Stimulated activated CD8-positive, alpha-beta memory T cell treated with anti-CD3 and anti-CD28 coated beads, Interleukin-12 subunit alpha, Interleukin-12 subunit beta, amount 100 ng/mL, for 24 hours (primary cell): ENCODE results near the gene PDZD8.
A peak's percentile ranks its signal among the peaks of the same experiment; 100 is the strongest.

ENCODE experiments used
- DNase-seq: peaks from one replicate; pipeline ENCODE4 v3.0.0-alpha.2; 2020; ENCODE audit errors: extremely low read depth

Gene PDZD8, protein sequence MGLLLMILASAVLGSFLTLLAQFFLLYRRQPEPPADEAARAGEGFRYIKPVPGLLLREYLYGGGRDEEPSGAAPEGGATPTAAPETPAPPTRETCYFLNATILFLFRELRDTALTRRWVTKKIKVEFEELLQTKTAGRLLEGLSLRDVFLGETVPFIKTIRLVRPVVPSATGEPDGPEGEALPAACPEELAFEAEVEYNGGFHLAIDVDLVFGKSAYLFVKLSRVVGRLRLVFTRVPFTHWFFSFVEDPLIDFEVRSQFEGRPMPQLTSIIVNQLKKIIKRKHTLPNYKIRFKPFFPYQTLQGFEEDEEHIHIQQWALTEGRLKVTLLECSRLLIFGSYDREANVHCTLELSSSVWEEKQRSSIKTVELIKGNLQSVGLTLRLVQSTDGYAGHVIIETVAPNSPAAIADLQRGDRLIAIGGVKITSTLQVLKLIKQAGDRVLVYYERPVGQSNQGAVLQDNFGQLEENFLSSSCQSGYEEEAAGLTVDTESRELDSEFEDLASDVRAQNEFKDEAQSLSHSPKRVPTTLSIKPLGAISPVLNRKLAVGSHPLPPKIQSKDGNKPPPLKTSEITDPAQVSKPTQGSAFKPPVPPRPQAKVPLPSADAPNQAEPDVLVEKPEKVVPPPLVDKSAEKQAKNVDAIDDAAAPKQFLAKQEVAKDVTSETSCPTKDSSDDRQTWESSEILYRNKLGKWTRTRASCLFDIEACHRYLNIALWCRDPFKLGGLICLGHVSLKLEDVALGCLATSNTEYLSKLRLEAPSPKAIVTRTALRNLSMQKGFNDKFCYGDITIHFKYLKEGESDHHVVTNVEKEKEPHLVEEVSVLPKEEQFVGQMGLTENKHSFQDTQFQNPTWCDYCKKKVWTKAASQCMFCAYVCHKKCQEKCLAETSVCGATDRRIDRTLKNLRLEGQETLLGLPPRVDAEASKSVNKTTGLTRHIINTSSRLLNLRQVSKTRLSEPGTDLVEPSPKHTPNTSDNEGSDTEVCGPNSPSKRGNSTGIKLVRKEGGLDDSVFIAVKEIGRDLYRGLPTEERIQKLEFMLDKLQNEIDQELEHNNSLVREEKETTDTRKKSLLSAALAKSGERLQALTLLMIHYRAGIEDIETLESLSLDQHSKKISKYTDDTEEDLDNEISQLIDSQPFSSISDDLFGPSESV

DNA sequence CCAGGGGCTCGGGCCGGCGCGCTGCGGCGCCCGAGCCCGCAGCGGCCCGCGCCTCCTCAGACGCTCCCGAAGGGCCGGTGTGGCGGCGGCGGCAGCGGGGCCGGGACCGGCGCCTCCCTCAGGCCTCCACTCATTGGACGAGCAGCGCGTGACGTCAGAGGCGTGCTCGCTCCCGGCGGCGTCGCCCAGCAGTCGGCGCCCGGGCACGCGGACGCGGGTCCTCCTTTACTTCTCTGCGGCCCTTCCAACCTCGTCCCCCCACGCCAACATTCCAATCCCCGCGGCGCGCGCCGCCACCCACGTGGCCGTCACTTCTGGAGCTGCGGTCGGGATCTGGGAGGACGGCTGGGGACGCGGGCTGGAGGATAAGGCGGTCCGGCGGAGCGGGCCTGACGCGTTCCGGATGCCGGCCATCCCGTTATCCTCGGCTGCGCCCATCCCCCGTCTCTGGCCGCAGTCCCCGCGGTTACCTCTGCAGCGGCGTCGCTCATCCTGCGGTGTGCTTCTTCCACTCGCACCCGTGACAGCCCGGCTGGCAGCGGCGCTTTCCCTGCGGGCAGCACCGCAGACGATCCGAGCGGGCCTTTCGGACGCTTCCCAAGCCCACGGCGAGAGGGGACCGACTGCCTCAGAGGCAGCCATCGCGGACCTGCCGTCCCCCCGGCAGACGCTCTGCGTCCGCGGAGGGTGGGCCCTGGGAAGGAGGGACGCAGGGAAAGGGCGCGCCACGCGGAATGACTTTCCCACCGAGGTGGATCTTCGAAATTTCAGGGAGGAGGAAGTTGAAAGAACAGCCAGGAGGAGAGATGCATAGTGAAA is at the start of gene PDZD8:
Gene PDZD8 (minus strand): TSS at position 81 of the 819 bp plus-strand sequence. CDS start 213 bp downstream, outside the sequence.
- DNase-seq: peak; percentile 77

DNA sequence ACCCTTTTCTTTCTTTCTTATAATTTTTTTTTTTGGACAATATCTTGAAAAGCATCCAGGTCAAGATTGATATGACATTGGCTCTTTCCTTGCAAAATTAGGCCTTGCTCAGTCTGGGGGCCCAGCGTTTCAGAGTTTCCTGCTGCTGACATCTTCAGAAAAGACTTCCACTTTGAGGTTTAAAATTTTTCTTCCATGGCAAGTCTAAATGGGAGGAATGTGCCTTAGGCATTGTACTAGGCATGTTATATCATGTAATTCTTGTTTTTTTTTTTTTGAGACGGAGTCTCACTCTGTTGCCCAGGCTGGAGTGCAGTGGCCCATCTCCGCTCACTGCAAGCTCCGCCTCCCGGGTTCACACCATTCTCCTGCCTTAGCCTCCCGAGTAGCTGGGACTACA is 48.9 kb upstream of the PDZD8 start:
- no peak for DNase-seq

DNA sequence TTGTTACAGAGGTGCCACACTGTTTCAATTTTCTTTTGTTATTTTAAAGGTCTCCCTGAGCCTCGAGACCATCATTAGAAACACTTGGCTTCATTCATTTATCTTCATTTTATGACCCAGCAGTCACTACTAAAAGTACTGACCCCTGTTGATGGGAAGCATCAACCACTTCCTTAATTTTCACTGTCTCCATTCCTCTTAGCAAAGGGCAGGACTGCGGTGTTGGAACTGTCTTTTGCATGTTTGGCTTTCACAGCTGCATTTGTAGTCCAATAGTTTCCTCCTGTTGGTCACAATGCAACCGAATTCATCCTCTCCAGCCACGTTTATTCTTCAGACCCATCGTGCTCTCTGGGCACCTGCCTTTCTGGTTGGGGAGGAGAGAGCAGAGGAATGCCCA is 46.7 kb upstream of the PDZD8 start:
- DNase-seq: no peak

DNA sequence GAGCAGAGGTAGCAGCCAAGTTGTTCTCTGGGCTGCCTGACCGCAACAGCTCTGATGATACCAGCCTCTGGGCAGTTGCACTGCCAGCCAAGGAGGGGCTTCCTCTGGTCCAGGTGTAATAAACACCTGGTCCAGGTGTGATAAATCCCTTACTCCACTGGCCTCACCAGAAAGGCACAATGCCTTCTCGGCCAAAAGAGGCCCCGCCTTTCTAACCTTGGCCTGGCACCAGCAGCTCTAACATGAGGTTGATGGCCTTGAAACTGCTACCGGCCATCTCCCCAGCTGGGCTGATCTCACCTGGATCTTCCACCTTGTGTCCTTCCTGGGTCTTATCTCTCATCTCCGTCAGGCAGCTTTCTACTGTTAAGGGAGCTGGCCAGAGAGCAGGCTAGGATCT is 45.5 kb upstream of the PDZD8 start:
- no peak for DNase-seq

DNA sequence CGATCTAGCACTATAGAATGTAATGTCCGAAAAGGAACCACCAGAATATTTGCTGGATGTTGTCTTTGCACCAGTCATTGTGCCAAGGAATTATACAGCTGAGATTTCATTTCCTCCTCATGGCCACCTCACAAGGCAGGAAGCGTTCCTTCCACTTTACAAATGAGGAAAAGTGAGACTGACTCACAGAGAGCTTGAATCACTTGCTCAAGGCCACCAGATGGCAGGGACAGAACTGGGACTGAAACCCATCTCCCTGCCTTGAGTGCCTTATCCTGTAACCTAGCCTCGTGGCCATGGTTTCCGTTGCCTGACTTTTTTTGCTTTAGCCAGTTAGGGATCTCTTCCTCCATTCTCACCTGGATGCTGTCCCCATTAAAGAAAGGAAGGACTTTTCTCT is 44.7 kb upstream of the PDZD8 start:
- no peak for DNase-seq

DNA sequence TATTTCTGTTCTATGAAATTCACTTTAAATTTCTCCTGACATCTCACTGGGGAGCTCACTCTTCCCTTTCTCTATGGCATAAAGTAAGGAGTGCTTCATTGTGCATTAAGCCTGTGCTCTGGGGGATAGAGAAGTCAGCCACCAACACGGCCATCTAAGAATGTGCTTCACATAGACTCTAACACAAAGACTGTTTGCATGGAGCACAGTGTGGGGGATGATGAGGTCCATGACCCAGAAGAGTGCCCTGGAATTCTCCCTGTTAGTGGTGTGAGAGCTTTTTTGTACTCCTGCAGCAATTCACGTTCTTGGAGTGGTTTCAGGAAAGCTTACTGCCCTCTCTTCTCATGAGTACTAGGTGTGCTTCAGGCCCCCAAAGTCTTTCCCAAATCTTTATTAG is 43.9 kb upstream of the PDZD8 start:
- DNase-seq: no peak

DNA sequence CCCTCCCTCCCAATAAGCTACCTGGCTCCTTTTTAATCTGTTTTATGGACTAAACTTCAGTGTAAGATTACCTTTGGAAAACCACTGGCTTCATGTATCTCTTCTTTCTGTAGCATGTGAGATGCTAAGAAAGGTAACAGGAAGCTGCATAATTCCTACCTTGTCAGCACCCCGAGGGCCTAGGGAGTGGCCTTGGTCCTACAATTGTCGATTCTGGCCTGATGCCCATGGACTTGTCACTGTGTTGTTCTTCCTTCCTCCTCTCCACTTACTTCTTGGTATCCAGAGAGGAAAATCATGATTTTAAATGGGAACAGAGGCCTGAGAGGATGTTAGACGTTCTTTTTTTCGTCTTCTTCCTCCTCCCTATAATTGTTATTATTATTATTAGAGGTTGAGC is 42.9 kb upstream of the PDZD8 start:
- DNase-seq: no peak

DNA sequence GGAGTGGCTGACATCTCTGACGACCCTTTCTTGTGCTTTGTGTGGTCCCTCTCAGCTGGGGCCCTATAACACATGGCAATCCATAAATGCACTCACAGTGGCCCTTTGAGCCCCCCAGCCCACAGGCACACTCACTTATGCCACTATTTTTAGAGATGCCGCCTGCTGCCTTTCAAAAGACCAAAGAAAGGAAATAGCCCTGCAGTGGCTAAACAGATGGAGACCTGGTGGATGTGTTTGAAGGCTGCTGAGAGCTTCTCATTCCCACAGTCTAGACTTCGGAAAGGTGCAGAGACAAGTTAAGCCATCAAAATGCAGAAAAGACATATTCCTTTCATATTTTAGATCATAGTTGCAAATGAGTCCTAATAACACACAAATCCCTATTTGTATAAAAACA is 42.0 kb upstream of the PDZD8 start:
- DNase-seq: no peak

DNA sequence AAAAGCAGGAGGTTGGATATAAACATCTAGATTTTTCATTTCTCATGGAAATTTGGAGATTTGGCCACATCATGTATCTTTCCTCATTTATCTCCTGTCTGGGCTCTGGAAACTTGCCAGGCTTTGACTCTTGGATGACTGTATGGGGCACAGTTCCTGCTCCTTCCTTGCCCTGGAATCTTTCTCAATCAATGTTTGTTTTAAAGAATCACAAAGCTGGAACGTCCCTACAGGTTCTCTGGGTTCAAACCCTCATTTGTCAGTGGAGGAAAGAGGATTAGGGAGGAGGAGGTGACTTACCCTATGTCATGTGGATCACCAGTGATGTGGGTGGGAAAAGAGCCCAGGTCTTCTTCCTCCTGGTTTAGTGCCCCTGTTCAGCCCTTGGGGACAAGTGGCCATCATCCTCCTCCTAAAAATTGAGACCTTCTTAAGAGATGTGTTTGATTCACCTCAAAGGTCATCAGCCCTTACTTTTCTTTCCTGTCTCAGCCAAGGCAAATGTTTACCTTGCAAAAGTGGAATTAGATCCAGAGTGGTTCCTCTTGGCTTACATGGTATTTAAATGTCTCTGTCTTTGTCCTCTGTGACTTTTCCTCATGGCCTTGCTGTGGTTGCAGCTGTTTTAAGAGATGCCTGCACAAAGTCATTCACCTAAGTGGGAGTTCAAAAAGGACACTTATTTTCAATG is 38.8 kb upstream of the PDZD8 start:
- DNase-seq: no peak

DNA sequence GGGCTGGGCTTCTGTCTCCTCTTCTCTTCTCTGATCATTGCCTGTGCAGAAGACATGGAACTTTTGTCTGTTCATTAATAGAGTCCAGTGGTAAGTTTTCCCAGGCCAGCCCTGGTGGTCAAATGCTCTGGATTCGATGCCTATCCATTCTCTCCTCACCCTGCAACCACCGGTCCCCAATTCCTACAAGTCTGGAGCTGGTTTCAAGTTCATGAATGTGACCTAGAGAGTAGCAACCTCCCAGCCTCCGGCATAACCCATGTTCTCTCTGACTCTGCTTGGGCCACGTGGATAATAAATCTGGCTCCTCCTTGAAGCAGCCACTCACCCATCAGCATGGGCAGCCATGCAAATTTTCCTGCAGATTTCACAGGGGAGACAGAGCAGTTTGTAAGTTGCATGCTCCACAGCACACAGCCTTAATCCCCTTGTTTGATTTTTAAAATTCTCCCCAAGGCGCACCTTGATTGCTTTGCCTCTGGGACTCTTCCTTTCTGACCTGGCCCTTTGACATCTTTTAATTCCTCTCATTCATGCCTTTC is 37.3 kb upstream of the PDZD8 start:
- no peak for DNase-seq

DNA sequence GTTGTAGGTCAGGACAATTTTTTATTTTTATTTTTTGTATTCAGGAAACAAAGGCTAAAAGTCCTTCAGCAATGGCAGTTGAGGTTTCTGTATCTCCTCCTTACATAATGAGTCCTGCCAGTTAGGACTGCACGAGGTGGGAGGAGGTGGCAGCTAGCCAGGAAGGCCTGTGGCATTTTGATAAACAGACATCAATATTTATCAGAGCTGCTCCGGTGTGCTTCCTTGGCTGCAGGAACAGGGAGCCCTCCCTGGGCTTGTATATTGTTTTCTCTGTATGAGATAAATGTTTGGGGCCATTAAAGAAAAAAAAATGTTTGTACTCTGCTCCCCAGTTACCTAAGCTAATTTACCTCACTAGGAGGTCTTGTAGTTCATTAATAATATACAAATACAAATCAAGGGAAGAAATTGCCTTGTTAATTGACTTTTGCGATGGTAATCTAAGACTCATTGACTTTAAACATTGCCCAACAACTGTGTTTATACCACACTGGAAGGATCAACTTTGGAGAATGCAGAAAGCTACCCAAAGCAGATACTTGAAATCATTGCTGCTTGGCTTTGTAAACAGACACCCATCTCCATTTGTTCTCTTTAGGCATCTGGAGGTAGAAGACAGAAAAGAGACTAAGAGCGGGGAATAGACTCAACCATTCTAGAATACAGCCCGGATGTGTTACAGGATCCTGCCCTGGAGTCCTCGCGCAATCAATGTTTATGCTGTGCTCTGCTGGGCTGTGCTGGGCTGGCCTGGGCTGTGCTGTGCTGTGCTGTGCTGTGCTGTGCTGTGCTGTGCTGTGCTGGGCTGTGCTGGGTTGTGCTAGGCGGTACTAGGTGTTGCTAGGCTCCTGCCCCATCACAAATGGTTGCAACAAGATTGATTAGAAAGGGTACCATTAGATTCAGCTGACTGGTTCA is 36.5 kb upstream of the PDZD8 start:
- no peak for DNase-seq

DNA sequence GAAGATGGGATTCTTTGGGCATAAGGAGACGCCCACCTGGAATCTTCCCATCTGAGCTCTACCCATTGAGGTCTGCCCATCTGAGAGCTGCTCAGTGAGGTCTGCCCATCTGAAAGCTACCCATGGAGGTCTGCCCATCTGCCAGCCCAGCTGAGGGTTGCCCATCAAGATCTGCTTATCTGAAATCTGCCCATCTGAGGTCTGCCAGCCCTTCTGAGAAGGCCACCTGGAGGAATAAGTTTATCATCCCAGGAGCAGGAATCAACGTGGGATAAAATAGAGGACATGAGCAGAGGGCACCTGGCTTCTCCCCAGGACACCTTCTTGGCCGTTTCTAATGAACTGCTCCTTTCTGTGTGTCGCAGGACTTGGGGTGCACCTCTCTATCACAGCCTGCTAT is 35.3 kb upstream of the PDZD8 start:
- DNase-seq: no peak

DNA sequence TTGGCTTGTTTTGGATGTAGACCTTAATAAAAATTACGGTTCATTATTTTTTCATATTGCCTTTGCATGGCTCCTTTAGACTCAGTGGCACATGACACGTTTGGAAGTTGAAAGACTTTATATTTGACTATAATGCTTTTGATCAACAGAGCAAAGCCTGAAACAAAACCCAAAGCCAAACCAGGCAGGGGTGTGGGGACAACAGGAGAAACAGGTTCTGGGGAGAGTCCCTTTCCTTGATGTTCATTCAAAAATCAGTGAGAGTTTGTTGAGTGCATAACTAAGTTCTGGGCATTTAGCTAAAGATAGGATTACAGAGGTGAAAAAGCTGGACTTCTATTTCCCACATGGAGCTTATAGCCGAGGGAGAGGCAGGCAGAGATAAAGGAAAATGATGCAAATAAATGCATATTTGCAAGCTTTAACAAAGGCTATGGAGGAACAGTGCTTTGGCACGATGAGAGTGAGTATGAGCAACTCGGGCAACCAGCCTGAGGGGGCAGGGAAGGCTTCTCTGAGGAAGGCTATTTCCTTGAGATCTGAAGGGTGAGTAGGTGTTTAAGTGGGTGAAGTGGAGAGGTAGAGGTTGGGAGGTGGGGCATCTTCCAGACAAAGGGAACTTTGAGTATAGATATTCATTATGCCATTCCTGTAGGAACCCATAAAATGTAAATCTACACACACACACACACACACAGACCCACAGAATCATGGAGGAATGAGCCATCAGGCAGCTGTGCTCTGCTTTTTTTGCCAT is 34.5 kb upstream of the PDZD8 start:
- no peak for DNase-seq

DNA sequence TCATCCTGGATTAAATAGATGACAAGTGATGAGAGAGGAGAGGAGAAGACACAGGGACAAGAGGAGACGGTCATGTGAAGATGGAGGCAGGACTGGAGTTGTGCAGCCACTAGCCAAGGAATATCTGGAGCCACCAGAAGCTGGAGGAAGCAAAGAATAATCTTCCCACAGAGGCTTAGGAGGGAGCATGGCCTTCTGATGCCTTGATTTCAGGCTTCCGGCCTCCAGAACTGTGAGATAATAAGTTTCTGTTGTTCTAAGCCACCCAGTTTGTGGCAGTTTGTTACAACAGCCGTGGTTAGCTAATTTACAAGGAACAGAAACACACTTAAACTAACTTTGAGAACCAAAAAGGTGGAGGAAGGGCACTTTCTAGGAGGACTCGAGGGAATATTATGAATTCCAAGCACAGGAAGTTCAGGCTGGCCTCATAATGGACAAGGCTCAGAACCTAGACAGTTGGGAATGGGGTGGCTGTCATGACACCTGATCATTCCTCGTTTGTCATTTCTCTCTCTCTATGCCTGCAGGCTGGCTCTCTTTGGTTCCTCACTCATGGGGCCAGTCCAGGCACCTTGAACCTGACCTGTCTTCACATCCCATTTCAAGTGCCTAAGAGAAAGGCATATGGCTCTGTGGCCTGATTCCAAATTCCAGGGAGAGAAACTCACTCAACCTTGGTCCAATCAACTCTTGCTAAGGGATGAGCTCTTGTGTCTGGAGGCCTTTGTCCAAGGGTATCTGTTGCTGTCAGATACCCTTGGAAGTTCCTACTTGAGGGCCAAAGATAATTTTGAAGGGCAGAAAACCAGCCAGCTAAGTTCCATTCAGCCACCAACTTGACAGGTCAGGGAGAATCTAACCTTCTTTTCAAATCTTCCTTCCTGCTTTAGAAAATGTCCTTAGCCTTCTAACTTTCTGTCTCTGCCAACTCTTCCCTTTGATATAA is 33.5 kb upstream of the PDZD8 start:
- no peak for DNase-seq

DNA sequence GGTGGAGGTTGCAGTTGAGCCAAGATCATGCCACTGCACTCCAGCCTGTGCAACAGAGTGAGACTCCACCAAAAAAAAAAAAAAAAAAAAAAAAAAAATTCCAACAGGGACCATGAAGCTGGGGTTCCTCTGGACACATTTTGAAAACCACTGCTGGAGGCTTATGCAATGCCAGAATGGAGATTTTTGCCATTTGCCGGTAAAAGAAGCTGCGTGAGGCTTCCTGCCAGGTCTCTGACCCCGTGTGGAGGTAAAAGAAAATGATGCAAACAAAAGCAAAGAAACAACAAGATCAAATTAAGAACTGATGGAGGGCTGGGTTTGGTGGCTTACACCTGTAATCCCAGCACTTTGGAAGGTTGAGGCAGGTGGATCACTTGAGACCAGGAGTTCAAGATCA is 30.5 kb upstream of the PDZD8 start:
- no peak for DNase-seq

DNA sequence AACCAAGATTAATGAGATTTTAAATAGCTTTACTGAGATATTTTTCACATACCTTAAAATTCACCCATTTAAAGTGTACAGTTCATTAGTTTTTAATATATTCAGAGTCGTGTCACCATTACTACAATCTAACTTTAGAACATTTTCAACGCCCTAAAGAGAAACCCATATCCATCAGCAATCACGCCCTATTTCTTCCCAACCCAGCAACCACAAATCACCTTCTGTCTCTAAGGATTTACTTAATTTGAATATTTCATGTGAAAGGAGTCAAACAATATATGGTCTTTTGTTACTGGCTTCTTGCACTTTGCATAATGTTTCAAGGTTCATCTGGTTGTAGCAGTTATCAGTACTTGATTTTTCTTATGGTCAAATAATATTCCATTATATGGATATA is 25.1 kb upstream of the PDZD8 start:
- DNase-seq: no peak

DNA sequence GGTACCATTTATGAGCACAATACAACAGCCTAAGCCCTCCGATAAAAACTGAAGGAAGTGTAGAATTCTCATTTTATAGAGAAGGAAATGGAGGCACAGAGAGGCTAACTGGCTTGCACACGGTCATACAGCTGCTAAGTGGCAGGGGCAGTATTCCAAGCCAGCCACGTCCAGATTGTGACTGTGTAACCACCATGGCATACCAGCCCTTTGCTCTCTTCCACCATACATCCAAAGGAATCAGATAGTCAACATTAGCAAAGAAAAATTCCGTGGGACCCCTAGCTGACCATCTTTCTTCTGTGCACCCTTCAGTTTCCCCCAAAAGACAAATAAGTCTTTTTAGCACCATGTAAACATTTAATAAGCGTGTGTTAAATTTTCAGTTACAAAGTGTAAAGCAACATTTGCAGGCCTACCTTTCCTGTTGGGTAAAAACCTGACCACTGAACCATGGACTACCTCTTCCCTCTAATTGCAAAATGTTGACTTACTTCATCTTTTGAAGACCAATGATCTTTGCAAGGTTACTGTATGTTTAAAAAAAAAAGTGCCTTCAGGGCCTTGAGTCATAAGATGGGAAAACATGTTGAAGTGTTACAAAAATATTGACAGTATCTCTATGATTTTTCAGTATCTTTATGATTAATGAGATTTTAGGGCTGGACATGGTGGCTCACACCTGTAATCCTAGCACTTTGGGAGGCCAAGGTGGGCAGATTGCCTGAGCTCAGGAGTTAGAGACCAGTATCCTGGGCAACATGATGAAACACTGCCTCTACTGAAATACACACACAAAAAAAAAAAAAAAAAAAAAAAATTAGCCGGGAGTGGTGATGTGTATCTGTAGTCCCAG is 24.3 kb upstream of the PDZD8 start:
- no peak for DNase-seq
